ENCODE results near the gene PKD1.

DNA sequence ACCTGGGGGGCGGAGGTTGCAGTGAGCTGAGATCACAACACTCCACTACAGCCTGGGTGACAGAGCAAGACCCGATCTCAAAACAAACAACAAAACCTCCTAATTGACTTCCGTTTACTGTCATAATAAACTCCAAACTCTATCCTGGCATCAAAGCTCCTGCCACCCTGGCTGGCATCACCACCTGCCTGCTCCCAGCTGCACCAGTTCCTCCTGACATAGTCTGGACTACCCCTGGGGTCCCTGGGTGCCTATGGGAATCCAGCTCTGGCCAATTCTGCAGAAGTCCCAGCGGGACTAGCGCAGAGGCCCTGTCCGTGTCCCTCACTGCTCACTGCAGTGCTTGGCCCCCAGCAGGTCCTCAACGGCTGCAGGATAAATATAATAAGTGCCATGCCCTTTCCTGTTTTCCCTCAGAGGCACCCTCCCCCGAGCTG is 88.8 kb downstream of the PKD1 start:
- TF ChIP-seq POLR2AphosphoS5 (IDR thresholded peaks at IDR 0.05; ENCODE audit: low read depth, low read length) (no peak), POLR2A (IDR thresholded peaks at IDR 0.05; ENCODE audit: low read depth, low read length) (no peak), TAF1 (IDR thresholded peaks at IDR 0.05; ENCODE audit: low read depth, low read length) (no peak)

Data from GM12891 (cell line).